Psoas muscle (tissue), 8 donors: ENCODE measurements around the gene RNF220. TPM values are rescaled to one million over a fixed set of nuclear protein-coding genes. Genes with fewer than 3 reads are reported as not detected.

Experiments
- ATAC-seq, 4 donors: fragments of 200-7000 bp; cut with Tn5 transposase; one replicate each; pipeline ENCODE4 v1.9.1; 2020; ENCODE audit warnings: moderate library complexity in 3 of 4, mild to moderate bottlenecking in 2 of 4
- DNase-seq, 2 donors: peaks; one replicate each; pipeline ENCODE4 v3.0.0-alpha.2; 2020
- H3K27ac ChIP-seq: fragments of 200-600 bp; one replicate; pipeline ENCODE4 v1.8.0; 2022
- H3K27me3 ChIP-seq, 3 donors: fragments of 200-600 bp in 1 of 3; one replicate each; pipeline versions ENCODE4 v1.6.1 to v1.8.0; 2013 to 2022; ENCODE audit warnings: low read length in 2 of 3, mild to moderate bottlenecking in 2 of 3, moderate library complexity in 1 of 3; ENCODE audit not compliant: insufficient read depth in 3 of 3
- H3K36me3 ChIP-seq, 2 donors: fragments of 200-600 bp in 1 of 2; one replicate each; pipeline versions ENCODE4 v1.6.1 to v1.8.0; 2013 to 2022; ENCODE audit warnings: low read depth in 1 of 2, mild to moderate bottlenecking in 1 of 2, moderate library complexity in 1 of 2; ENCODE audit not compliant: insufficient read depth in 1 of 2
- H3K4me1 ChIP-seq: fragments of 200-600 bp; one replicate; pipeline ENCODE4 v1.8.0; 2022
- H3K4me3 ChIP-seq: fragments of 200-600 bp; one replicate; pipeline ENCODE4 v1.8.0; 2022; ENCODE audit warnings: mild to moderate bottlenecking
- H3K9me3 ChIP-seq: fragments of 200-600 bp; one replicate; pipeline ENCODE4 v1.8.0; 2022
- WGBS, 3 donors: extraction: QIAGEN DNeasy Blood & Tissue Kit; methylation state at CpG; one replicate each; pipeline versions ENCODE4 v1.1.6 to v1.1.7; 2013; 5-methylcytosine and 5-hydroxymethylcytosine counted together
- intact Hi-C, 2 donors: fragments of 100-400 bp; cut with DNase I; formaldehyde crosslinking; loops; one replicate each; pipeline versions ENCODE4 v1.11.0 to v1.14.2; 2022
- polyA plus RNA-seq, 3 donors: library from polyadenylated mRNA; stranded (reverse); fragments of 200-250 nt; gene quantifications; one replicate each; pipeline ENCODE4 v1.2.3, GENCODE V29; 2013
- total RNA-seq, 4 donors: library from RNA; stranded (reverse); fragmentation: NEBNext Ultra II Directional in 2 of 4; extraction: Animal tissue kit (Norgen Biotek cat#: 25700) in 2 of 4; gene quantifications; one replicate each; pipeline versions ENCODE4 v1.2.1 to v1.2.4, GENCODE V29; 2021 to 2023
- TF ChIP-seq, protein P1 (sequence below): fragments of 200-600 bp; IDR thresholded peaks from one replicate; pipeline ENCODE4 v1.8.0; 2022; ENCODE audit warnings: antibody characterized with exemption
- donor health status: healthy with polysubstance abuse.
- donor health status: DM: no; HTN: no; CAD: no; lungs with moderate emphysema.
- donor health status: Bipolar disorder and iron deficiency.
- donor health status: healthy.
- donor health status: DM: yes; HTN: yes; CAD: no.
- donor health status: DM: no; HTN: no; CAD: no.
- donor health status: DM: no; HTN: no; CAD: no.
- donor health status: DM: yes; HTN: yes; CAD: no.

Gene RNF220
- total and polyA plus RNA-seq, 7 donors, result 61.1 to 133 (median 75.5) TPM

- Histone ChIP-seq H3K27me3 (peaks cover 0 to 30% (median 3%) of the 10 kb centered on the region in 3 donors), H3K4me1 (no peaks in the 10 kb centered on the region), H3K36me3 (no peaks in the 10 kb centered on the region), H3K27ac (no peak overlapping the region), H3K4me3 (no peak overlapping the region), H3K9me3 (no peaks in the 10 kb centered on the region)
- no peak for DNase-seq
- TF ChIP-seq, protein P1, sequence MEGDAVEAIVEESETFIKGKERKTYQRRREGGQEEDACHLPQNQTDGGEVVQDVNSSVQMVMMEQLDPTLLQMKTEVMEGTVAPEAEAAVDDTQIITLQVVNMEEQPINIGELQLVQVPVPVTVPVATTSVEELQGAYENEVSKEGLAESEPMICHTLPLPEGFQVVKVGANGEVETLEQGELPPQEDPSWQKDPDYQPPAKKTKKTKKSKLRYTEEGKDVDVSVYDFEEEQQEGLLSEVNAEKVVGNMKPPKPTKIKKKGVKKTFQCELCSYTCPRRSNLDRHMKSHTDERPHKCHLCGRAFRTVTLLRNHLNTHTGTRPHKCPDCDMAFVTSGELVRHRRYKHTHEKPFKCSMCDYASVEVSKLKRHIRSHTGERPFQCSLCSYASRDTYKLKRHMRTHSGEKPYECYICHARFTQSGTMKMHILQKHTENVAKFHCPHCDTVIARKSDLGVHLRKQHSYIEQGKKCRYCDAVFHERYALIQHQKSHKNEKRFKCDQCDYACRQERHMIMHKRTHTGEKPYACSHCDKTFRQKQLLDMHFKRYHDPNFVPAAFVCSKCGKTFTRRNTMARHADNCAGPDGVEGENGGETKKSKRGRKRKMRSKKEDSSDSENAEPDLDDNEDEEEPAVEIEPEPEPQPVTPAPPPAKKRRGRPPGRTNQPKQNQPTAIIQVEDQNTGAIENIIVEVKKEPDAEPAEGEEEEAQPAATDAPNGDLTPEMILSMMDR, result no peak
- no peak for ATAC-seq
- intact Hi-C loops, result no loop called here
- WGBS, 3 donors, result 95 to 96% (median 96%) methylated on average over 3 of the region's 3 CpGs
Measured at GRCh38 chr1:44454704-44455103, 49.6 kb downstream of the RNF220 start.

GRCh38 chr1:44460107-44460882 is 55.2 kb downstream of the RNF220 start:
- DNase-seq (no peak), ATAC-seq (no peak)
- H3K27ac ChIP-seq, result no peak overlapping the region
- H3K36me3 ChIP-seq, result no peaks in the 10 kb centered on the region
- H3K27me3 ChIP-seq, result peaks cover 0 to 27% (median 9%) of the 10 kb centered on the region in 3 donors
- TF ChIP-seq, protein P1, result no peak
- no peaks in the 10 kb centered on the region for H3K4me1 ChIP-seq
- intact Hi-C loops, result no loop called here
- H3K4me3 ChIP-seq, result no peak overlapping the region
- H3K9me3 ChIP-seq, result no peaks in the 10 kb centered on the region
- WGBS, 3 donors, result 72 to 80% (median 73%) methylated on average over 12 of the region's 12 CpGs

GRCh38 chr1:44464361-44464760 is 59.3 kb downstream of the RNF220 start:
- H3K27me3 ChIP-seq, result peaks cover 0 to 13% (median 6%) of the 10 kb centered on the region in 3 donors
- intact Hi-C loops, result no loop called here
- ATAC-seq (no peak), DNase-seq (no peak)
- no peaks in the 10 kb centered on the region for H3K36me3 ChIP-seq
- TF ChIP-seq, protein P1, result no peak
- H3K9me3 ChIP-seq, result peaks cover 6% of the 10 kb centered on the region
- H3K4me1 ChIP-seq, result no peaks in the 10 kb centered on the region
- no peak overlapping the region for H3K4me3 ChIP-seq
- no peak overlapping the region for H3K27ac ChIP-seq
- WGBS, 3 donors, result 79 to 89% (median 79%) methylated on average over 3 of the region's 3 CpGs

DNA sequence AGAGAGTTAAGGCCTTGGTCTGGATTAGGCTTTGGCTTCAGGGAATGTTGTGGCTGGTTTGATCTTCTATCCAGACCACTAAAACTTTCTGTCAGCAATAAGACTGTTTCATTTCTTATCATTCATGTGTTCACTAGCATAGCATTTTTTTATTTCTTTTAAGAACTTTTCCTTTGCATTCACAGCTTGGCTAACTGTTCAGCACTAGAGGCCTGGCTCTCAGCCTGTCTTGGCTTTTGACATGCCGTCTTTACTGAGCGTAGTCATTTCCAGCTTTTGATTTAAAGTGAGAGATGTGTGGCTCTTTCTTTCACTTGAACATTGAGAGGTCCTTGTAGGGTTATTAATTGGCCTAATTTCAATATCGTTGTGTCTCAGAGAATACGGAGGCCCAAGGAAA is 62.5 kb downstream of the RNF220 start:
- DNase-seq, result no peak
- Histone ChIP-seq H3K27me3 (peaks cover 0 to 17% (median 0%) of the 10 kb centered on the region in 3 donors), H3K9me3 (peaks cover 6% of the 10 kb centered on the region), H3K36me3 (no peaks in the 10 kb centered on the region), H3K4me1 (no peaks in the 10 kb centered on the region), H3K4me3 (no peak overlapping the region), H3K27ac (no peak overlapping the region)
- WGBS, 3 donors, result 73 to 83% (median 83%) methylated on average over 4 of the region's 4 CpGs
- intact Hi-C loops, result no loop called here
- TF ChIP-seq, protein P1, result no peak
- ATAC-seq, result no peak
